ENCODE results near the gene PRR9.
"Not testable (repeated sequence)": the region's sequence is repeated elsewhere in the genome, so short reads cannot be mapped to it uniquely, and the experiment has no call there.

The PRR9 gene, protein sequence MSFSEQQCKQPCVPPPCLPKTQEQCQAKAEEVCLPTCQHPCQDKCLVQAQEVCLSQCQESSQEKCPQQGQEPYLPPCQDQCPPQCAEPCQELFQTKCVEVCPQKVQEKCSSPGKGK

DNA sequence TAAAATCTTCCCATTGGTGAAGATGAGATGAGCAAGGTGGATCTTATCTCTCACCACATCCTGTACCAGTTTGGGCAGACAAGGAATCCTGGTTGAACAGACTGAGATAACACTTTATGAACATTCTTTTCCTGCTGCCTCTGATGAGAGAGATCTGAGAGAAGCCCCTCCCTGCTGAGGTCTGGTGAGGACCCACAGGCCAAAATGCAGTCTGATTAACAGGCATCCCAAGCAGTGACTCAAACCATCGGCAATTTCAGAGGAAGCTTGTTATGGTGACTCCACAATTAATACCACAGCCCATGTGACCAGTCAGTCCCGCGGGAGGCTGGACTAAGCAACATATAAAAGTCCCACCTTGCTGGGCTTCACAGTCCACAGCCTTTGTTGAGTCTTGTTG is at the start of gene PRR9:
Gene PRR9, plus strand, starts transcription at position 373 of the 400 bp plus-strand sequence. CDS start 561 bp downstream, outside the sequence.
- DNase-seq = no peak

DNA sequence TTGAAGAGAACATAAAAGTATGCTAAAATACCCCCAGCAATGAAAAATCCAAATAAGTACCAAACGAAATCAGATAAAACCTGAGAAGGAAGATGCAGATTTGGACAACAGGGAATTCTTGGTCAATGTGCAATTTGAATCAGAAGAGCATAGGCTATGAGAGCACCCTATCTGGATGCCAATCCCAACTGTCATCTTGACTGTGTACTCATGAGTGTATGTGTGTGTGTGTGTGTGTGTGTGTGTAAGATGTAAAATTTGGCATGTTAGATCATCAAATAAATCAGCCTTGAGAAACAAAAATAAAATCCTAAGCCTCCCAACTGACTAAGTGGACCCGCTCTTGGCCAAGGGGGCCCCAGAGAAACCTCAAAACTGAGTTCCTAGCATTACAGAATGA is 48.7 kb upstream of the PRR9 start:
- no peak for DNase-seq

DNA sequence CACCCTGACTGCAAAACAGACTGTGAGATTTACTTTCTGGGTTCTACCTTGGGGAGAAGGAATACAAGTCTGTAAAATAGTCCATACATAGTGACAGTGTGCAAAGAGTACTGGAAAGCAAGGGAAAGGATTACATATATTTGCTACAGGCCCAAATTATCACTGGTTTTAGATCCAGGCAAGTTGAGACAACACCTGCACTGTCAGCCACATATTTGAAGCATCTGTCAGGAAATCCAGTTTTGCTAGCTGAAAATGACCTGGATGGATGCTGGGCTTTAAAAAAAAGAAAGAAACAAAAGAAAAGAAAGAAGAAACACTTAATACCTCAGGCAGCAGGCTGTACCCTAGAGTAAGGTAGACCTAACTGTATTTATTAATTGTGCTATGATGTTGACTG is 42.8 kb upstream of the PRR9 start:
- no peak for DNase-seq

DNA sequence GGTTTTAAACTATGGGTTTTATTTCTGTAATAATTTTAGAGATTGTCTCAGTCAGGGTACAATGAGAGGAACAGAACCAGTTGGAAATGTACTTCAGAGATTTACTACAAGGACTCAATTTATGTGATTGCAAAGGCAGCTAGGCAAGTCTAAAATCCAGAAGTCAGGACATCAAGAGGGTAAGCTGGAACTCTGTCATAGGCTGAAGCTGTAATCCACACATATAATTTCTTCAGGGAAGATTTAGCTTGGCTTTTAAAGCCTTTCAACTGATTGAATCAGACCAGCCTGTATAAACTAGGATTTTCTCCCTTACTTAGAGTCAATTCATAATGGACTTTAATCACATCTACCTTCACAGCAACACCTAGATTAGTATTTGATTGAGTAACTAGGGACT is 38.5 kb upstream of the PRR9 start:
- DNase-seq = no peak

DNA sequence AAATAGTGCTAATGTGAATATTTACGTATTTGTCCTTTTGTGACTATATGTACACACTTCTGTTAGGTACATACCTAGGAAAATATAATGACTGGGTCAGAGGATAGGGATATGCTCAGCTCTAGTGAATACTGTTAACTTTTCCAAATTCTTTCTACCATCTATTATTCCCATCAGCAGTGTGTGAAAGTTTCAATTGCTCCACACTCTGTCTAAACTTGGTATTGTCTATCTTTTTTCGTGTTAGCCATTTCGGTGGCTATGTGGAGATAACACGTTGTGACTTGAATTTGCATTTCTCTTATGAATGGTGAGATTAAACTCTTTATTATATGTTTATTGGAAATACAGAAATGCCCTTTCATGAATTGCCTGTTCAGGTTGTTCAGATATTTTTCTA is 36.8 kb upstream of the PRR9 start:
- DNase-seq = no peak

DNA sequence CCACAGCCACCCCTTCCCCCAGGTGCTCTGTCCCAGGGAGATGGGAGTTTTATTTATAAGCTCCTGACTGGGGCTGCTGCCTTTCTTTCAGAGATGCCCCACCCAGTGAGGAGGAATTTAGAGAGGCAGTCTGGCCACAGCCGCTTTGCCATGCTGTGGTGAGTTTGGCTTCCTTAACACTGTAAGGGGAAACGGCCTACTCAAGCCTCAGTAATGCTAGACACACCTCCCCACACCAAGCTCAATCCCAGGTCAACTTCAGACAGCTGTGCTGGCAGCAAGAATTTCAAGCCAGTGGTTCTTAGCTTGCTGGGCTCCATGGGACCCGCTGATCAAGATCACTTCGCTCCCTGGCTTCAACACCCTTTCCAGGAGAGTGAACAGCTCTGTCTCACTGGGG is 29.1 kb upstream of the PRR9 start:
- not testable (repeated sequence) for DNase-seq

DNA sequence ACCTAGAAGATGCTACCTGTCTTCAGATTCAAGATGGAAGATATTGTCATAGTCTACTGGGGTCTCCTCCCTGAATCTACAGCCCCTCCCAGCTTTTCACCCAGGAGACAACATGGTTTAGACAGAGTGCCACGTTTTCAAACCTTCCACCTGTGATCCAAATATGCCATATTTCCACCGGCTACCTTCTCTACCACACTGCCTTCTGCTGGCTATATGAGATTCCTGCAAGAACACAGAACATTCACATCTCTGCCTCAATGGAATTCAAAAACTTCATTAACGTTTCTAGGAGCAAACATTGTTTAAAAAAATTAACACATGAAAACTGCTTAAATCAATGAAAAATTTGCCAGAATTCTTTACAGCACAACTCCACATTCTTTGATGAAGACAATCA is 27.0 kb upstream of the PRR9 start:
- no peak for DNase-seq

DNA sequence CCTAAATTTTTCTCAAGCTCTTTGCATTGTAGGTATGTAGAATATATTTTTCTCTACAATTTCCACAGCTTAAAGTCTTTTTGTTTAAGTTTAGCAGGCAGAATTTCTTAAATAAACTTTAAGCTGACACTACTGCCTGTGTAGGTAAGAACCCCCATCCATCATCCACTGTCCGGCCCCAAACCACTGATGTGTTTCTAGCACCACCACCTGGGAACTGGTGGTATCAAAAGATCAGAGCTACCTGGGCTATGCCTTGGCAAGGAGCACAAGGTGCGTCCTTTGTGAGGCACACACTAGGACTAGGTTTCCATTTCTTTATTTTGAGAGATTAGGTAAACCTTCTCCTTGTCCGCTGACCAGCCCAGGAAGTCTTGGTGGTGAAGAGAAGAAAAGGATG is 24.7 kb upstream of the PRR9 start:
- DNase-seq = no peak

DNA sequence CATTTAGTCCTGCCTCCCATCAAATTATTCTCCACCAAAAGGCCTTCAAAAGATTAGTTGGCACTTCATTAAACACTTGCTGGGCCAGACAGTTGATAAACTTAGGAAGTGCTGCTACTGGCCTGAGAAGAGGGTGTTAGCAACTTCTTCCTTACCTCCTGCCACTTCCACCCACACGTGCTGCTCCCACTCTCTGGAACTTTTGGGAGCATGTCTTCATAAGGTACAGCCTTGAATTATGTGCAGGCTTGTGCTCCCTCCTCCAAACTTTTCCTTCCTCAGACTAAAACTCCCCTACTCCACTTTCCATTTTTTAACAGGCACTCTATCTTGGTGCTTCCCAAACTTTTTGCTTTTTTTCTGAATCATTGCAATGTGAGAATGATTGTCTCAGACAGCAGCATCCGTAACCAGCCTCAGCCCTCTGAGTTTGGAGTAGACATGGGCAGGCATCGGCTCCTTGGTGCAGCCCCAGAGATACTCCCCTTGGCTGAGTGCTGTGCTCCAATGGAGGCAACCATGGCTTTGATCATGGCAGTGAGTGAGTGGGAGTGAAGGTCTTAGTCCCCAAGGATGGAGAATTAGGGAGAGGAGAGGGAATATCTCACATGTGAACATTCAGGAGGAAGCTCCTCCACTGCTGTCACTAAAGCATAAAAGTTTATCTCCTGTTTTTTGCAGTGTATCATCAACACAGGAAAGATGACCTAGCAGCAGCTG is 22.9 kb upstream of the PRR9 start:
- DNase-seq = no peak

DNA sequence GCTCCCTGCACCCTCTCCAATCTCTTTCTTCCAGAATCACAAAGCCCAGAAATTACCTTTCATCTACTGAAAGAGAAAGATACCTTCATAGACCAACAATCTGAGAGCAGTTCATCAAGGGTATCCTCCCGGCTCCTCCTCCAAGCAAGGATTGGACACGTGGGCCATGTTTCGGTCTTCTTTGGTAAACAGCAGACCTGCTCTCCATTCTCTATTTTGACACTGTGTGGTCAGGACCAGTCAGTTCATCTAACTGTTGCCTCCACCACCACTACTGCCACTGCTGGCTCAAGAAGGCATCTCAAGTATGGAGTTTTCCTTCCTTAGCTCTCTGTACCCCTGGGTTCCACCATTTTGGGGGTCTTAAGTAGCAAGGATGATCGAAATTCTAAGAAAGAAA is 22.2 kb upstream of the PRR9 start:
- no peak for DNase-seq

DNA sequence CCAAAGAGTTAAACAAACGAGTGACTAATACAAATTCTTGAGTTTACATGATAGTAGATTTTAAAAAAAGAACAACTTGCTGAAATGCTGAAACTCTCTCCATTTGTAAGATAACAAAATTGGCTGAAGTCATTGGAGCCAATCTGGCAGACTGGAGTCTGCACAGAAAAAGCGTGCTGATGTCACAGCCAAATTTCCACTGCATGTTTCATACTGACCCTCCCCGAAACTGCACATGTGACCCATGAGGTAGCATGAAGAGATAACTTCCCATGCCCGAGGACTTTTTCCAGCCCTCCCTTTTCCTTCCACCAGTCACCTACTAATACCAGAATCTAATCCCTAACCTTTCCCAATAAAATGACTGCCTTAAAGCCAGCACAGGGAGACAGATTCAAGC is 15.4 kb upstream of the PRR9 start:
- DNase-seq = no peak

DNA sequence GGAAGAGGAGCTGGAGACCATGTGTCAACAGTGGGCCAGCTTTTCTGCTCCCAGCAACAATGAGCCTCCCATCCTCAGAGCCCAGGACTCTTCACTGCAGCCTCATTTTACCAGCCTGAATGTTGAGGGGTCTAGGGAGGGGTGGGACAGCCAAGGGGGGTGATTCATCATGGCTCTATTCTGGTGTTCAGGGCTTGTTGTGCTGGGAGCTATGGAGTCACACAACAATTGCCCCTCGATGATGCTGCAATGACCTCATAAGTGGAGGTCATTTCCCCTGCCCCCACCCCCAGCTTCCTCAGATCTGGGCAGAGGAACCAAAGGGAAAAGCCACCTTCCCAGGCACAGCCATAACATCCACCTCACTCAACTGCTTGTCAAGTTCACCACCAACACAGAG is 14.3 kb upstream of the PRR9 start, which contains the start of gene LELP1:
Gene LELP1, plus strand, starts transcription at position 301 of the 400 bp plus-strand sequence. CDS start 1,278 bp downstream, outside the sequence.
- no peak for DNase-seq

DNA sequence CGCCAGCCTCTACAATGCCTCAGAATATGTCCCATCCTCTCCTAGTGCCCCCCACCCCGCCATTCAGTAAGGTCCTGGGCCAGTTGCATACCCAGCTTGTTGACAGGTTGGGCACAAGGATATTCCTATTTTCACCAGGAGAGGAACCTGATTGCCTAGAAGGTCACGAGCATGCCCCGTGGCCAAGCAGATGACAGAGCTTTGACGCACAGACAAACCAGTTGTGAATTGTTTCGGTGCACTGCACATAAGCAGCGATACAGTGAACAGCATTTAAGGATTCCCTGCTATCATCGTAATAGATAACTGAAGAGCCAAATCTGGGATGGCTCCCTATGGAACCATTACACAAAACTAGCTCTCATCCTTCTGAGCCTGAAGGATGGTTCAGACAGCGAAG is 10.8 kb upstream of the PRR9 start:
- DNase-seq = no peak

DNA sequence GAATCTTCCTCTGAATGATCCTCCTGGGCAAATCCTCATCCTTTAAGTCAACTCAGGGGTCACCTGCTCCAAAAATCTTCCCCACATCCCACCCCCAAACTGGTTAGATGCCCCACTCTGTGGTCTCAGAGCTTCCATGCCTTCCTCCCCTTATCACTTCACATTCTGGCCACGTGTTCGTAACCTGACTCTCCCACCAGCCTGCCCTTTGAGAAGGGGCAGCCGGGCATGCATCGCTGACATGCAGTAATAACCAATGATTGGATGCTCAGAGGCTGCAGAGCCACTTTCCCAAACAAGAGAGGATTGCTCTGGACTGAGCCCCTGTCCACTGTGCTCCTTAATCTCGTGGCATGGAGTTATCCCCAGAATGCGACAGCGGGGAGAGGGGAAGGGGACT is 7.2 kb upstream of the PRR9 start:
- DNase-seq = no peak

DNA sequence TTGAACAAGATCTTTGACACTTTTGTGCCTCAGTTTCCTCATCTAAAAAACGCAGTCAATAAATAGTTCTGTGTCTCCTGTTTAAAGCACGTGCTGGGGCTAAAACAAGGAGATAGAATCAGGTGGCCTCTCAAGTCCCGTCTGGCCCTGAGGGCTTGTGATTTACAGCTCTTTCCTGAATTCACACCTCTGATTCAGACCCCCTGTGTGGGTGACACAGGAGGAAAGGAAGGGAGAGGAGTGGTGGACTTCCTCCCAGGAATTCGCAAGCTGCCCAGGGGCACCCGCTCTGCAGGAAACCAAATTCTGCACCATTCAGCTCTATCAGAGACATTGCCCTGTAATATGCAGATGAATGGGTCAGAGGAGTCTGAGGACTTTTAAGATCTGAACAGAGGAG is 5.2 kb upstream of the PRR9 start:
- no peak for DNase-seq

DNA sequence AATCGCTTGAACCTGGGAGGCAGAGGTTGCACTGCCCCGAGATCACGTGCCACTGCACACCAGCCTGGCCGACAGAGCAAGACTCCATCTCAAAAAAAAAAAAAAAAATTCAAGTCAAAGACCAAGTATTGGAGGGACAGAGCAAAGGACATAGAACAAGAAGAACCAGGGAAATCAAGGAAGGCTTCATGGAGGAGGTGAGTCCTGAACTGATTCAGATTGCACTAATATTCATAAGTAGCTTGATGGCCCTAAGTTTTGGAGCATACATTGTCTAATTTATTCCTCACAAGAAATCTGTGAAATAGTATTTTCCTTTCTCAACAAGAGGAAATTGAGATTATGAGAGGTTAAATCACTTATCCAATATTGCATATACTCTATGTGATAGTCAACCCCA is 3.9 kb upstream of the PRR9 start:
- DNase-seq = no peak

DNA sequence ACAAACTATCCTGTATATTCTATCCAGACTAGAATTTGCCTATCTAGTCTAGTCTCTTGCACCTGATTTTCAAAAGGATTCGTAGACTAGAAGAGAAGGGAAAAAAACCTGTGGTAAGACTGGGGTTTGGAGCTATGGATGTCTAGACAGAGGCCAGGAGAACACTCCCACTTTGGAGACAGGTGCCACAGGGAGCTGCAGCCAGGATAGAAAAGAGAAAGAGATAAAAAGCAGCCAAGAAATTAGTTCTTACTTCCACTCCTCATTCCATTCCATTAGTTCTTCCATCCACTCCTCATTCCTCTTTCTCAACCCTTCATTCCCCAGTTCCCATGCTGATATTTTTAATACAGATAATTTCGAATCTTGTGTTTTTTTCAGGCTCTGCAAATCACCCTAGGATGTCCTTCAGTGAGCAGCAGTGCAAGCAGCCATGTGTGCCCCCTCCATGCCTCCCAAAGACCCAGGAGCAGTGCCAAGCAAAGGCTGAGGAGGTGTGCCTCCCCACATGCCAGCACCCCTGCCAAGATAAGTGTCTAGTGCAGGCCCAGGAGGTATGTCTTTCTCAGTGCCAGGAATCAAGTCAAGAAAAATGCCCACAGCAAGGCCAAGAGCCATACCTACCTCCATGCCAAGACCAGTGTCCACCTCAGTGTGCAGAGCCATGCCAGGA is 496 bp downstream of the PRR9 start:
- DNase-seq = no peak

DNA sequence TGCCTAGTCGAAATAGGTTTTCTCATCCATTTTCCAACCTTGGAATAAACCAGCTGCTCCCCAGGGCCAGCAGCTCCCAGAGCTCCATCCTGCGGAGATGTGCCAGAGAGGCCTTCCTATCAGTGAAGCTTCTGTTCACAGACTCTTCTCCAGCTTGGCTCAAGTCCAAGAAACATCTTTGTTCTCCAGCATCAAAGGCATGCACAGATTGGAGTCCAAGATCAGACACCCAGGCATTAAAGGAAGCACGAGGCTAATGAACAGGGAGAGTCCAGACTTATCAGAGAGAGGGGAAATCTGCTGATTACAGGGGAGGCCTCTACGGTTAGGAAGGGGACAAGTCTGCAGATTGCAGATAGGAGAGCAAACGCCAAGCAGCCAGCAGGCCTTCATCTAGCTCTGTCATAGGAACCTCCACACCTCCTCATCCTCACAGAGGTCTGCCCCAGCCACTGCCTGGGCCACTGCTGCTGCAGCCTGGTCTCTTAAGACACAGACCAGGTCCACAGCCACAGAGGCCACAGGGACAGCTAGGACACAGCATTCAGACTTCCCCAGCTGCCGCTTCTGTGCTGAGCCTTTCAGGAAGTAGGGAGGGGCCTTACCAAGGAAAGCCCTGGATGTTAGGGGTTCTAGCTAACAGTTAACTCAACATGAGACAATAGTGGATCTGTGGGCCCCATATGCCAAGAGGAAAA is 3.4 kb downstream of the PRR9 start:
- no peak for DNase-seq

DNA sequence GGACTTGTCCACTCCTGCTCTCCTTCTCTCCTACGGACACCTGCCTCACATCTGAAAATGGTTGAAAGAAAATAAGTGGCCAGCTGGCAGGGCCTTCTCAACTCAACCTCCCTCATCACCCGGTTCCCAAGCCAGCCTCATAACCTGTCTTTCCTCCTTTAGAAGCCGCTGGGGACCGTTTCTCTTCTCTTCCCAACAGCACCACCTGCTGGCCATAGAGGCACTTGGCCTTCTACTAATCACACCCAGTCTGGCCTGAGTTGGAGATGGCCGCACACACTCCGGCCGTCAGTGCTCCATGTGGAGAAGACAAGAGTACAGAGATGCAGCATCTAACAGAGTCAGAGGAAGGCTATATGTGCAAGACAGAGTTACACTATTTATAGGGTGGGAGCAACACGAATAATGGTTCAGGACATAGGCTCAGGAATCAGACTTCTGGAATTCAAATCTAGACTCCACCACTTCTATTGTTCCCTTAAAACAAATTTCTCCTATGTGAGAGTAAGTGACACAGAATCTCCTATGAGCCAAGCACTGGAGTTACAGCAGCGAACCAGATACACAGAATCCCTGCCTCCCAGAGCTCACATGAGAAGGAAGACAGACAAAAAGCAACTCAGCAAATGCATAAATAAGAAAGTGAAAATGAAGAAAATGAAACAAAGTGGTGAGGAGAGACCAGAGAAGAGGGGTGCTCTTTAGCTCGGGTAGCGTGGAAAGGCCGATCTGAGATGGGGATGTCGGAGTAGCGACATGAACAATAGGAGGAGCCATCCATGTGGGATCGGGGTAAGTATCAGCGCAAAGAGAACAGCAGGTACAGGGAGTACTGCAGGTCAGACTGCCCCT is 5.9 kb downstream of the PRR9 start:
- DNase-seq = peak; percentile 44

DNA sequence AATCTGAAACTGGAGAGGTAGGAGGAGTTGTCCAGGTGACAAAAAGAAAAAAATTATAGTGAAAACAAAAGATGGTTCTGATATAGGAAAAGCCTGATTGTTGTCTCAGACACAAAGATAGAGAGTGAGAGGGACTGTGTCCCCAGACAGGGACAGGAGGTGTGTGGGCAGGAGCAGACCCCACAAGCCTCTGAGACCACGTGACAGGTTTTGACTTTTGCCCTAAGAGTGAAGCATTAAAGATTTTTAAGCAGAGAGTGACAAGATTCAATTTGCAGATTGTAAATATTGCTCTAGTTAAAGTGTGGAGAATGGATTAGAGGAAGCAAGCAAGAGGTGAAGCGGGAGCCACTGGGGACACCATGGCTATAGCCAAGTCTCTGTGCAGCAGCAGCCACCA is 10.4 kb downstream of the PRR9 start:
- no peak for DNase-seq

DNA sequence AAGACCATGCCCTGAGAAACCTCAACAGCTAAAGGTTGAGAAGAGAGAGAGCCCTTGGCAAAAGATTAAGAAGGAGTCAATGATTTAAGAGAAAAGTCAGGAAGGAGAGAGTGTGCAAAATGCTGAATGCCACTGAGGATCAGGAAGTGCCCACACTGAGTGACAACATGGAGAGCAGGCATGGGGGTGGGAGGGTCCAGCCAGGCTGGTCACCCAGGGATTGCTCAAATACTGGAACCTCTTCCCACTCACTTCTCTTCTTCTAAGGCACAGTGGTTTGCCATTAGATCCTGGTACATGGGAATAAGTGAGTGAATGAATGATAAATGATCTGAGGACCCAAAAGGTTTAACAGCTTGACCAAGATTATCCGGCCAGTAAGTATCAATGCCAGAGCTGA is 11.1 kb downstream of the PRR9 start:
- DNase-seq = no peak

DNA sequence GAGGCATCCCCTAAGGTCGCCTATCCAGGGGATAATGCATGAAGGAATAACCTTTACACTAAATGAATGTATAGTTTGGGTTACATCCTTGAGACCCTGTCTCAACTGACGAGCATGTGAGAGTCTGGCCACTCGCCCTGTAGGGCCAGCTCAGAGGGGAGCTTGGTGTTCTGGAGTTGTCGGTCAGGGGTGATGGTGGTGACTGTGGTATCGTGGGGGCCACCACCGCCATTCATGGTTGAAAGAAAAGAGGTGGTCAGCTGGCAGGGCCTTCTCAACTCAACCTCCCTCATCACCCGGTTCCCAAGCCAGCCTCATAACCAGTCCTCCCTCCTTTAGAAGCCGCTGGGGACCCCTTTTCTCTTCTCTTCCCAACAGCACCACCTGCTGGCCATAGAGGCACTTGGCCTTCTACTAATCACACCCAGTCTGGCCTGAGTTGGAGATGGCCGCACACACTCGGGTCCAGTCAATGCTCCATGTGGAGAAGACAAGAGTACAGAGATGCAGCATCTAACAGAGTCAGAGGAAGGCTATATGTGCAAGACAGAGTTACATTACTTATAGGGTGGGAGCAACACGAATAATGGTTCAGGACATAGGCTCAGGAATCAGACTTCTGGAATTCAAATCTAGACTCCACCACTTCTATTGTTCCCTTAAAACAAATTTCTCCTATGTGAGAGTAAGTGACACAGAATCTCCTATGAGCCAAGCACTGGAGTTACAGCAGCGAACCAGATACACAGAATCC is 11.9 kb downstream of the PRR9 start:
- DNase-seq = not testable (repeated sequence)

Measured in activated T-cell treated with anti-CD3 and anti-CD28 coated beads, Interleukin-2, amount 50 U/mL, for 1 hour (primary cell).